ENCODE measurements around the gene LIF.

Gene LIF

DNA sequence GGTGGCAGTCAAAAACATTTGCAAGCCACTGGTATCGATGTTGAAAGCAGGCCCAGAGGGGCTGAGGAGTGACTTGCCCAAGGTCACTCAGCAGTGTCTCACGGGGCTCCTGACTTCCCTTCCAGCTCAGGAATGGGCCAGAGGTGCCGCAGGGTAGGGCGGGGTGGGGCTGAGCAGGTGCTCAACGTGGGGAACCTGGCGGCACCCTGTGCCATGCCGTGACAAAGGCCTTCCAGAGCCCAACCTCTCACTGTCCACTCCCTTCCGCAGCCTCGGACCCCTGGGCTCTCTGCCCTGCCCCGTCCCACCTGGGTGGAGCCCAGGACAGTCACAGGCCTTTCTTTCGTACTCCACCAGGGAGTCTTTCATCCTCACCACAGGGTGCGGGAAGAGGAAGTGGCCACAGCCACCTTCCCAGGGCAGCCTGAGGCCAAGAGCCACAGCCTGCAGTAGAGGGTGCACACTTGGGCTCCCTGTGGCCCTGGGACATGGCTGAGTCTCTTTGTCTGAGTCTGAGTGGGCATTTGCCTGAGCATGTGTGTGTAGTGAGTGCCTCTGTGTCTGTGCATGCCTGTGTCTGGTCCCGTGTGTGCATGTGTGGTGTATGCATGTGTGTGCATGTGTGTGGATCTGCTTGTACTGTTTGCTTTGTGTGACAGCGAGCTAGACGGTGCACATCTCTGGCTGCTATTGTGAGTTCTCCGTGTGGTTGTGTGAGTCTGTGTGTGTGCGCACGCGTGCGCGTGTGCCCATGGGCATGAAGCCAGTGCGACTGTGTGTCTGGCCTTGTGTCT lies 6.0 kb upstream of the LIF start:
- peaks cover 0 to 33% (median 20%) of the 10 kb centered on the region in 4 donors for H3K4me1 ChIP-seq
- H3K36me3 ChIP-seq, result no peaks in the 10 kb centered on the region
- peak overlapping the region; percentile 2 to 29 for H3K4me3 ChIP-seq
- TF ChIP-seq, protein P1, sequence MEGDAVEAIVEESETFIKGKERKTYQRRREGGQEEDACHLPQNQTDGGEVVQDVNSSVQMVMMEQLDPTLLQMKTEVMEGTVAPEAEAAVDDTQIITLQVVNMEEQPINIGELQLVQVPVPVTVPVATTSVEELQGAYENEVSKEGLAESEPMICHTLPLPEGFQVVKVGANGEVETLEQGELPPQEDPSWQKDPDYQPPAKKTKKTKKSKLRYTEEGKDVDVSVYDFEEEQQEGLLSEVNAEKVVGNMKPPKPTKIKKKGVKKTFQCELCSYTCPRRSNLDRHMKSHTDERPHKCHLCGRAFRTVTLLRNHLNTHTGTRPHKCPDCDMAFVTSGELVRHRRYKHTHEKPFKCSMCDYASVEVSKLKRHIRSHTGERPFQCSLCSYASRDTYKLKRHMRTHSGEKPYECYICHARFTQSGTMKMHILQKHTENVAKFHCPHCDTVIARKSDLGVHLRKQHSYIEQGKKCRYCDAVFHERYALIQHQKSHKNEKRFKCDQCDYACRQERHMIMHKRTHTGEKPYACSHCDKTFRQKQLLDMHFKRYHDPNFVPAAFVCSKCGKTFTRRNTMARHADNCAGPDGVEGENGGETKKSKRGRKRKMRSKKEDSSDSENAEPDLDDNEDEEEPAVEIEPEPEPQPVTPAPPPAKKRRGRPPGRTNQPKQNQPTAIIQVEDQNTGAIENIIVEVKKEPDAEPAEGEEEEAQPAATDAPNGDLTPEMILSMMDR (IDR thresholded peaks at IDR 0.05), result no peak
- no peaks in the 10 kb centered on the region for H3K9me3 ChIP-seq
- DNase-seq, result no peak
- no peak overlapping the region for H3K27ac ChIP-seq
- peaks cover 0 to 16% of the 10 kb centered on the region in 2 donors for H3K27me3 ChIP-seq
- intact Hi-C loops (cut with DNase I; ENCODE audit: low total_unique reads), result no loop called here

GRCh38 chr22:30251711-30252110 lies 5.2 kb upstream of the LIF start:
- Histone ChIP-seq H3K4me3 (no peak overlapping the region), H3K4me1 (peaks cover 0 to 40% (median 25%) of the 10 kb centered on the region in 4 donors), H3K27me3 (peaks cover 0 to 25% of the 10 kb centered on the region in 2 donors), H3K36me3 (no peaks in the 10 kb centered on the region), H3K9me3 (no peaks in the 10 kb centered on the region), H3K27ac (no peak overlapping the region)
- TF ChIP-seq, protein P1 (IDR thresholded peaks at IDR 0.05), result no peak
- DNase-seq, result no peak
- intact Hi-C loops (cut with DNase I; ENCODE audit: low total_unique reads), result no loop called here

DNA sequence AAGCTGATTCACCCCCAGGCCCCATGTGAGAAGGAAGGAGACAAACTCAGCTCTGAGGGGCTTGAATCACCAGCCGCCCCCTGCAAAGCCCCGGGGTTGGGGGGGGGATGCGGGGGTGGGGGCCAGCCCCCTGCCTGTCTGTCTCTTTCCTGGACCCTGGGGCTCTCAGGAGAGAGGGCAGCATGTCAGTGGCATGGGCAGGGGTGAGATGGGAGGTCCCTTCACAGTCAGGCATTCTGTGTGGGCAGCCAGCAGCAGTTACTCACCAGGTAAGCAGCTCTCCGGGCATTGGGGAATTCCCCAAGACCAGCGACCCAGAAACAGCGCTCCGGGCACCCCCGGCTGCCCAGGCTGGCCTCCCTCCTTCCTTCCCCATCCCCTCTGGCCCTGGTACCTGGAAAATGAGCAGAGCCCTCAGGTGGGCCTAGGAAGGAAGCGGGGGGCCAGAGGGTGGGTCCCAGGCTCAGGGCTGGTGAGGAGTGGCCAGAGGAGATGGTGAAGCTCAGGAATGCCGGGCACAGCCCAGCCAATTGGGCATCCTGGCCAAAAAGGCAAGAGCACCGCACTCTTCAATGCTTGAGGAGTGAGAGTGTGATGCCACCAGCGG lies 4.2 kb upstream of the LIF start:
- H3K27me3 ChIP-seq, result peaks cover 0 to 35% of the 10 kb centered on the region in 2 donors
- intact Hi-C loops (cut with DNase I; ENCODE audit: low total_unique reads), result no loop called here
- H3K4me1 ChIP-seq, result peaks cover 0 to 45% (median 32%) of the 10 kb centered on the region in 4 donors
- H3K4me3 ChIP-seq, result no peak overlapping the region
- TF ChIP-seq, protein P1 (IDR thresholded peaks at IDR 0.05), result no peak
- no peaks in the 10 kb centered on the region for H3K36me3 ChIP-seq
- no peaks in the 10 kb centered on the region for H3K9me3 ChIP-seq
- H3K27ac ChIP-seq, result no peak overlapping the region
- no peak for DNase-seq

DNA sequence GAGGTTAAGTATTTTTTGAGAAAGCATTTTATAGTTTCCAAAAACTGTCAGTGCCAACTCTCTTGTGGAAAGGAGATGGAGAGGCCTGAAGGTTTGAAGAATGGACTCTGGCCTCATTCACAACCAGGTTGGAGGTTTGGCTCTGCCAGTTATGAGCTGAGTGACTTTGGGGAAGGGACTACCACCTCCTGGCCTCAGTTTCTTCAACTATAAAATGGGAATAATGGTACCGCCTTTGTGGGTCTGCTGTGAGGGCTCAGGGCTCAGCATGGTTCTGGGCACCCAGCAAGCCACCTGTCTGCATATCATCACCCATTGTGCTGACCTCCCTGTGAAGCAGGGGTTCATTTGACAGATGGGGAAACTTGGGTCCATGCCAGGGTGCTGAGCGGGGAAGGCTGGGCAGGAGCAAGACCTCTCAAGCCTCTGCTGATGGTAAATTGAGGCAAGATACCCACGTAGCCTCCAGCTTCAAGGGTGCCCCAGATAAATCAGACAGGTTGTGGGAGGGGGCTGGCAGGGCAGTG lies 3.5 kb upstream of the LIF start:
- DNase-seq, result no peak
- Histone ChIP-seq H3K4me3 (no peak overlapping the region), H3K36me3 (no peaks in the 10 kb centered on the region), H3K27me3 (peaks cover 0 to 41% of the 10 kb centered on the region in 2 donors), H3K4me1 (peaks cover 0 to 51% (median 35%) of the 10 kb centered on the region in 4 donors), H3K27ac (no peak overlapping the region), H3K9me3 (no peaks in the 10 kb centered on the region)
- intact Hi-C loops (cut with DNase I; ENCODE audit: low total_unique reads), result no loop called here
- TF ChIP-seq, protein P1 (IDR thresholded peaks at IDR 0.05), result no peak

GRCh38 chr22:30249049-30250038 lies 2.8 kb upstream of the LIF start:
- Histone ChIP-seq H3K4me1 (peaks cover 0 to 51% (median 35%) of the 10 kb centered on the region in 4 donors), H3K9me3 (no peaks in the 10 kb centered on the region), H3K4me3 (no peak overlapping the region), H3K27ac (no peak overlapping the region), H3K36me3 (no peaks in the 10 kb centered on the region), H3K27me3 (peaks cover 0 to 49% of the 10 kb centered on the region in 2 donors)
- intact Hi-C loops (cut with DNase I; ENCODE audit: low total_unique reads), result no loop called here
- TF ChIP-seq, protein P1 (IDR thresholded peaks at IDR 0.05), result no peak
- peak in 1 of 2 donors; percentile 49 for DNase-seq
